Stimulated activated CD4-positive, alpha-beta T cell treated with anti-CD3 and anti-CD28 coated beads, Interleukin-4, amount 100 ng/mL, for 48 hours (primary cell): ENCODE data around the gene IFNGR2.
"Not testable (repeated sequence)": the region's sequence is repeated elsewhere in the genome, so short reads cannot be mapped to it uniquely, and the experiment has no call there.

ENCODE experiments used
- DNase-seq, 2 donors: peaks; one replicate each; pipeline ENCODE4 v3.0.0-alpha.2; 2020; ENCODE audit warnings: low read depth in 2 of 2

Gene IFNGR2

GRCh38 chr21:33403128-33403785 is at the start of gene IFNGR2:
TSS of gene IFNGR2 (plus strand) at chr21:33403413. CDS start at chr21:33403544, 131 bp downstream.
- DNase-seq: no peak

GRCh38 chr21:33355355-33355754 is 47.9 kb upstream of the IFNGR2 start:
- DNase-seq: no peak

GRCh38 chr21:33355996-33356395 is 47.2 kb upstream of the IFNGR2 start:
- DNase-seq: no peak

- DNase-seq: no peak
Measured at GRCh38 chr21:33357177-33357576, 46.0 kb upstream of the IFNGR2 start.

GRCh38 chr21:33359446-33359845 is 43.8 kb upstream of the IFNGR2 start:
- DNase-seq: no peak

GRCh38 chr21:33360281-33360680 is 42.9 kb upstream of the IFNGR2 start:
- DNase-seq: no peak

- DNase-seq: peak; percentile 85 to 91
Measured at GRCh38 chr21:33360881-33361602, 42.2 kb upstream of the IFNGR2 start.

- DNase-seq: no peak
Measured at GRCh38 chr21:33362044-33362555, 41.1 kb upstream of the IFNGR2 start.

- DNase-seq: not testable (repeated sequence)
Measured at GRCh38 chr21:33363911-33364609, 39.2 kb upstream of the IFNGR2 start.

GRCh38 chr21:33364830-33365229 is 38.4 kb upstream of the IFNGR2 start:
- DNase-seq: no peak

GRCh38 chr21:33367309-33367973 is 35.8 kb upstream of the IFNGR2 start:
- DNase-seq: no peak

GRCh38 chr21:33368124-33368523 is 35.1 kb upstream of the IFNGR2 start:
- DNase-seq: no peak

GRCh38 chr21:33368576-33368975 is 34.6 kb upstream of the IFNGR2 start:
- no peak for DNase-seq

GRCh38 chr21:33369586-33369985 is 33.6 kb upstream of the IFNGR2 start:
- no peak for DNase-seq

GRCh38 chr21:33370305-33370704 is 32.9 kb upstream of the IFNGR2 start:
- DNase-seq: no peak

- DNase-seq: no peak
Measured at GRCh38 chr21:33371366-33371765, 31.8 kb upstream of the IFNGR2 start.

- no peak for DNase-seq
Measured at GRCh38 chr21:33372582-33372981, 30.6 kb upstream of the IFNGR2 start.

- no peak for DNase-seq
Measured at GRCh38 chr21:33373451-33373850, 29.8 kb upstream of the IFNGR2 start.

- no peak for DNase-seq
Measured at GRCh38 chr21:33374080-33374449, 29.1 kb upstream of the IFNGR2 start.

GRCh38 chr21:33374450-33375096 is 28.6 kb upstream of the IFNGR2 start:
- no peak for DNase-seq

GRCh38 chr21:33375101-33375644 is 28.0 kb upstream of the IFNGR2 start:
- DNase-seq: no peak
